Globus pallidus (tissue), 1 donor: ENCODE data around the gene CDC20.

ENCODE experiments used
- DNase-seq: peaks from one replicate; pipeline ENCODE4 v3.0.0-alpha.2; 2015; ENCODE audit warnings: low spot score

Gene CDC20

DNA sequence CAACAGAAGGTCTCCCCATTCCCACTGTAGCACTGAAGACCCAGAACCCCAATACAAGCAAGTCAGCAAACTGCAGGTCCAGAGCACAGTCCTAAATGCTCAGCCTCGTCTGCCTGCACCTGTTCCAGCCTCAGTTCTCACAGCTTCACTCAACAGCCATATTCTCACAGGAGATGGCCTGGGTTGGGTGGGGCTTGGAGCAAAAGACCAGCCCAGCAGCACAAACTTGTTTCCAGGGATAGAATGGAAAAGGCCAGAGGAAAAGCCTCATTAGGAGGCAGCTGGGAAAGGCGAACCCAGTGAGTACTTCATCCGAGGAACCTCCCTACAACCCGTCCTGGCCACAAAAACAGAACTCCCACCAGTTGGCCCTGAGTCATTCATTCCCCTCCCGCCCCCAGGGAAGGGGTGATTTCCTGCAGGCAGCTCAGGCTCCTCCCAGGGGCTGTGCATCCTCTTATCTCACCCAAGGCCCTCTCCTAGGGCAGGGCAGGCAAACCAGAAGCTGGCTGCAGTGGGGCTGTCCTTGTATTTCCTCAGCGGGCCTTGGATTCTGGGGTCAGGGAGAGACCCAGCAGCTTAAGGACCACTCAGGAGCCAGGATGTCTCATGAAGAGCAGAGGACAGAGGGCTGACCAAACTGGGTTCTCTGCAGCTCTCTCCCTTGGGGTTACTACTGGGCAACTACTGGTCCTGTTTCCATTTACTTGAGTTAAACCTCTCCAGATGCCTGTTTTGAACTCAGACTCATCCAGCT is 28.6 kb upstream of the CDC20 start:
- DNase-seq, result no peak

DNA sequence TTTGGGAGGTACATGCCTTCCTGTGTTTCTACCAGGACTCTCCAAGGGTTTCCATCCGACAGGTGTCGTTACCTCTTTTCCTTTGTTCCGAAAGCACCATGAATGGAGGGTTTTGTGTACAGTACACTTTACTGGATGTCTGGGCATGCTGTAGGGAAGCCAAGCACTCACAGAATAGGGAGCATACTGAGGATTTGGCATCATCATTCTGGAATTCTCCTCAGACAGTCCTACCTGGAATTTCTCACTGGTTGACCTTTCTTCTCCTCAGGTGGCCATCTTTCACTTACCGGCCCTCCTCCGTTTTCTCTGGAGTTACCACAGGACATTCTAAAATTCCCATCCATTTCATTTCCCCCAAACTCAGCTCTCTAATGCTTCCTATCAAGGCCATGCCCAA is 27.1 kb upstream of the CDC20 start:
- DNase-seq, result no peak

DNA sequence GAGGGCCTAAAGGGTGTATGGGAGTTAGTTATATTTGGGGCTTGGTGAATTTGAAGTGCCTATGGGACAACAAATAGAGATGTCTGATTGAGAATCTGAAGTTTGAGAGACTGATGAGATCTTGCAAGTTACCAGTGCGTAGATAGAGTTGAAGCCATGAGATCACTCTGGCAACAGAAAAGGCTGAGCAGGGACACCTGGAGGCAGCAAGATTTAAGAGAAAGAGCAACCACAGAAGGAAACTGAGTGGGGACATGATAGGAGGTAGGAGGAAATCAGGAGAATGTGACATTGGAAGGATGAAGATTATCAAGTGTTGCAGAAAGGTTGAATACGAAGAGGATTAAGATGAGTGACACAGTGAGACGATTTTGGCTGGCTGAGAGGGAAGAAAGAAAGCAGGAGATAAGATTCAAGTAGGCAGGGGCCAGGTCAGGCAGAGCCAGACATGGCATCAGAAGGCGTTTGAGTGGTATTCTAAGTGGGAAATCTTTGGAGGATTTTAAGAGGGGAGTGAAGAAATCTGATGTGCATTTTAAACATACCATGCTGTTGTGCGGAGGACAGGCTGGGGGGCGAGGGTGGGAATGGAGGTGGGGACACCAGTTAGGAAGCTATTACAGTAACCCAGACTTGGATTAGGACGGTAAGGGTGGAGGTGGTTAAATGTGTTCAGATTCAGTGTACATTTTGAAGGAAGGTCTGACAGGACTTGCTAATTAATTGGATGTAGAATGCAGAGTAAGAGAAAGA is 24.2 kb upstream of the CDC20 start:
- no peak for DNase-seq

DNA sequence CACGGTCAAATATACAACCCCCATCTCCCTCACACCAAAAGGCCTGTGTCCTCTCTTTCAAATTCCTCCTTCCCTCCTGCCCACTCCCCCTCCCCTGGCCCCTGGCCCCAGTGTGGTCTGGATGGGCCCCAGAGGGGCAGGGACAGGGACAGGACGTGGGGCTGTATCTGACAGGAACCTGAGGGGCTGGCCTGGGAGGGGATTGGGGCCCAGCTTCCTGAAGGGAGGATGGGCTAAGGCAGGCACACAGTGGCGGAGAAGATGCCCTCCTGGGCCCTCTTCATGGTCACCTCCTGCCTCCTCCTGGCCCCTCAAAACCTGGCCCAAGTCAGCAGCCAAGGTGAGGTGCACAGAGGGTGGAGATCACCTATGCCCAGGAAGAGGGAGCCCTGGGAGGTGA is 21.2 kb upstream of the CDC20 start, which contains the start of gene MPL:
TSS of gene MPL (plus strand) at position 231 of the 400 bp plus-strand sequence. CDS start at position 262, 31 bp downstream.
- no peak for DNase-seq

DNA sequence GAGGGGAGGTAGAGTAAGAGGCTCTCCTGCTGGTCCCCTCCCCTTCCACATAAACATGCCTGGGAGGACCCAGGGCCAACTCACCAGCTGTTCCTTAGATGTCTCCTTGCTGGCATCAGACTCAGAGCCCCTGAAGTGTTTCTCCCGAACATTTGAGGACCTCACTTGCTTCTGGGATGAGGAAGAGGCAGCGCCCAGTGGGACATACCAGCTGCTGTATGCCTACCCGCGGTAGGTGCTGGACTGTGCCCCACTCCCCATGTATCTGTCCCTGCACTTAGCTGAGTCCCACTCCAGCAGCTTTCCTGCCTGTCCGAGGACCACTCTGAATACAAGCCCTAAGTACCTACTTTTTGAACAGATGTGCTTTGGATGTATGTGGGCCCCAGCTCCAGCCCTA is 20.8 kb upstream of the CDC20 start:
- DNase-seq, result no peak

DNA sequence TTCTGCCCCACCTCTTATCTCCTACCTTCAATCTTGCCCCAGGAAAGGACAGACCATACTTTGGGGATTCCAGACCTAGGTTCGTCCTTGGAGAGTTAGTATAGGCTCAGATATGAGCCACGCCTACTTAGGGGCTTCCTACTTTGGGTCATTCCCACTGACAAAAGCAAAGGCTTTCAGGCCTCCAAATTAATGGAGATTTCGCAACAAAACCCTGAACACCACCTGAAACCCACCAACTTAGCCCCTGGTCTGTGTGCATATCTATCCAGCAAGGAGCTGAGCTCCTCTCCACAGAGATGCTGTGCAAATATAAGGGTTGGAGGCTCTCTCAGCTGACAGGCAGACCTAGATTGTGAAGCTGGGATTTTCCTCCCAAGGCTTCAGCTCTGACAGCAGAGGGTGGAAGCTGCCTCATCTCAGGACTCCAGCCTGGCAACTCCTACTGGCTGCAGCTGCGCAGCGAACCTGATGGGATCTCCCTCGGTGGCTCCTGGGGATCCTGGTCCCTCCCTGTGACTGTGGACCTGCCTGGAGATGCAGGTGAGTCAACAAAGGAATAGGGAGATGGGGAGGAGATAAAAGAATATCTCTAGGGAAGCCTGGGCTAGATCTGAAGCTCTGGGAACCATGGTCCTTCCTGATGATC is 19.1 kb upstream of the CDC20 start:
- no peak for DNase-seq

DNA sequence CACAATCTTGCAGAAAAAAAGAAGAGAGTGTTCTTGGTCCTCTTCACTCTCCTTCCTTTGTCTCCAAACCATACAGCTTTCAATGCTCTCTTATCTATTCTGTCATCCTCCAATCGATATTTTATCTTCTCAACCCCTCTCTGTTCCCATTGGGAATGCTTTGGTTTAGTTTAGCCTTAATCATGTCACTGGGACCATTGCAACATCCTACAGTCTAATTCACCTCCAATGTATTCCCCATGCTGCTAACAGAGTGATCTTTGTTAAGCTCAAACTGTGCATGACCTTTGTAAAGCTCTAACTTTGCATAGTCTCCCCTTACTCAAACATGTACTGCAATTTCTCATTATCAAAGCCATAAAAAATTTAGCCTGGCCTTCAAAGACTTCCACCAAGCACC is 18.2 kb upstream of the CDC20 start:
- no peak for DNase-seq

DNA sequence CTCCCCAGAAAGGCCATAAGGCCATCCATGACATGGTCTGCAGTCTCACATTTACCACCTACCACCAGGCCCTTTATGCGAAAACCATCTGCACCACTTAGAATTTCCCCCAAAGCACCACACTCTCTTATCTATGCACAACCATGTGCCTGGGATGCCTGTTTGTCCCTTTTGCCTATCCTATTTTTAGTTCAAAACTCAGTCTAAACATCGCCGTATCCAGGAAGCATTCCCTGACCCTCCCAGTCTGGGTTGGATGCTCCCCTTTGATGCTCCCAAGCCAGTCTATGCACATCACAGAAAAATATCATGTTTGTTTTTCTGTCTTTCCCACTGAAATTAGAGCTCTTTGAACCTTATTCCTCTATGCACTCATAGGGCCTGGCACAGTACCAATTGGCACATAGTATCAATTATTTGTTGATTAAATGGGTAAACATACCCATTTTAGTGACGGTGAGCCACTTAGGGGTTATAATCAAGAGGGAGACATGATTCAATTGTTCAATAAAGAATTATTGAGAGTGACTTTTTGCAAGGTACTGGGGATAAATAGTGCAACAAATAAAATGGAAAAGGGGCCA is 14.4 kb upstream of the CDC20 start:
- DNase-seq, result no peak

DNA sequence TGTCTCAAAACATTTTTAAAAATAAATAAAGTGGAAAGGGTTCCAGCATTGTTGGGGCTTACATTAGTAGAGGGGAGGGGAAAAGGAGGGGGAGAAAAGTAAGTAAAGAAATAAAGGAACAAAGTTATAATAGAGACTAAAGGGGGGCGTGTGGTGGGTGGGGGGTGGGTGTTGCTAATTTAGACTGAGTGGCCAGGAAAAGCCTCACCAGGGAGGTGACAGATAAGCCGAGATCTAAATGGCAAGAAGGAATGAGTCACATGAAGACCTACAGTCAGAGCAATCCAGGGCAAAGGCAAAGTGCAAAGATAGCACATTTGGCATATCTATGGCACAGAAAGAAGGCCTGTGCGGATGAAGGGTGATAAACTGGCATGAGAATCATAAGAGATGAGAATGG is 13.7 kb upstream of the CDC20 start:
- DNase-seq, result no peak

DNA sequence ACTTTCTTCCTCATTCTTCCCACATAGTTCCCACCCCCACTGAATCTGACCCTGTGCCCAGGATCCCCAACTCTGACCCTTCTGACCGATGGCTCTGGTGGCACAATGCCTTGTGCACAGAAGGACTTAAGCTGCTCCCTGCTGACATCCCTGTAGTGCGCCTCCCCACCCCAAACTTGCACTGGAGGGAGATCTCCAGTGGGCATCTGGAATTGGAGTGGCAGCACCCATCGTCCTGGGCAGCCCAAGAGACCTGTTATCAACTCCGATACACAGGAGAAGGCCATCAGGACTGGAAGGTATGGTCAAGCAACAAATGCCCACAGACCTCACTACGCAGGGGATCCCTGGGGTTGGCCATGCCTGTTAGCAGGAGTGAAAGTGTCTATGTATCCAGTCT is 12.1 kb upstream of the CDC20 start:
- DNase-seq, result no peak

DNA sequence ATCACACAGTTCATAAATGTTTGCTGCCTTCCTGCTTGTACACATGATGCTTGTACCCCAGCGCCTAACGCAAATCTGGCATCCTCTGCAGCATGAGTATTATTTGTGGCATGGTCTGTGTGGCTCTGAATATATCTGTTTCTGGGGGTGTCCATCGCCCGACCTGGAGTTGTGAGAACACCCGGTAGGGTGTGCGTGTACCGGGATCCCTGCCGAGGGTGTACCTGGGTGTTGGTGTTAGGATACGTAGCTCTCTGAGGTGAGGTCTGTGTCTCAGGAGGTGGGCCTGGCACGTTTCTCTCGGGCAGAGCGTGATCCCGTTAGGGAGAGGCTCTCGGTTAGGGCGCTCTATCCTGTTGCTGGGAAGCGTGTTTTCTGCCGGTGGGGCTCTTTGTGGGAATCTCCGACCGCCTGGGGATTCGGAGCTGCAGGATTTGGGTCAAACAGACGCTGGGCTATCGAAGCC is 10.4 kb upstream of the CDC20 start:
- DNase-seq, result no peak

DNA sequence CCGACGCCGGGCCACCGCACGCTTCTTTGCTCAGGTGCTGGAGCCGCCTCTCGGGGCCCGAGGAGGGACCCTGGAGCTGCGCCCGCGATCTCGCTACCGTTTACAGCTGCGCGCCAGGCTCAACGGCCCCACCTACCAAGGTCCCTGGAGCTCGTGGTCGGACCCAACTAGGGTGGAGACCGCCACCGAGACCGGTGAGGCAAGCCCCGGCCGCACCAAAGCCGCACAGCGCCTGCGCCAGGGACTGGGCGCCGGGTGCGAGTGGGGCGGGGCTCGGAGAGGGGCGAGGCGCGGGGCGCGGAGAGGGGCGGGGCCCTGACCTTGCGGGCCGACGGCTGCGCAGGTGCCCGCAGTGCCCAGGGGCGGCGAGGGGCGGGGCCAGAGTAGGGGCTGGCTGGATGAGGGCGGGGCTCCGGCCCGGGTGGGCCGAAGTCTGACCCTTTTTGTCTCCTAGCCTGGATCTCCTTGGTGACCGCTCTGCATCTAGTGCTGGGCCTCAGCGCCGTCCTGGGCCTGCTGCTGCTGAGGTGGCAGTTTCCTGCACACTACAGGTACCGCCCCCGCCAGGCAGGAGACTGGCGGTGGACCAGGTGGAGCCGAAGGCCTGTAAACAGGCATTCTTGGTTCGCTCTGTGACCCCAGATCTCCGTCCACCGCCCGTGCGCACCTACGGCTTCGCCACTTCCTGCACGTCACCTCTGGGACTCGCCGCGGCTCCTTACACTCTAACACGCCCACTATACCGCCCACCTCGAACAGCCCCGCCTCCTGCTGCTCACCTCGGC is 9.8 kb upstream of the CDC20 start:
- peak; percentile 60 for DNase-seq

DNA sequence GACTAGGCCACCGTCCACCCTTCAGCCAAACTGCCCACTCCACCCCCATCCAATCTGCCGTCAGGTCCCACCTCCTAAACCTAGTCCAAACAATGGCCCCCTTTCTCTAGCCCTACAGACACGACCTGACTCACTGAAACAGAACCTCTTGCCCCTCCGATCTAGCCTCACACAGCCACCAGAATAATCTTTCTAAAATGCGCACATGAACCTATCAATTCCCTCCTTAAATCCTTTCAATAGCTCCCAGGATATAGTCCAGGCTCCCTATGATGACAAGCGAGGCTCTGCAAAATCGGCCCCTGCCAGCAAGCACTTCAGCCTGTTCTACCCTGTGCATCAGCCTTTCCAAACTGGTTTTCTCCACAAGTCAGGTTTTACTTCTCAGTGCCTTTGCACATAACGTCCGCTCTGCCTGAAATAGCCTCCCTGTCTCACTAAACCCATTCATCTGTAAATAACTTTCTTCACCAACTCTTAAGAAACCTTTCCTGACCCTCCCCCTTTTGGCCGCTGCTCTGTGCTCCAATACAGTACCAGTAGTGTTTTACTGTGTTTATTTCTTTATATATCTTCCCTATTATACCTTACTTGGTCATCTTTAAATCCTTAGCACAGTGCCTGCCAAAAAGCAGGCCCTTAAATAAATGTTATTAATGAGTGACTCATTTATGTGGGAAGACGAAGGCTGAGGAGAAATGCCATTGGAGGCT is 9.0 kb upstream of the CDC20 start:
- no peak for DNase-seq

DNA sequence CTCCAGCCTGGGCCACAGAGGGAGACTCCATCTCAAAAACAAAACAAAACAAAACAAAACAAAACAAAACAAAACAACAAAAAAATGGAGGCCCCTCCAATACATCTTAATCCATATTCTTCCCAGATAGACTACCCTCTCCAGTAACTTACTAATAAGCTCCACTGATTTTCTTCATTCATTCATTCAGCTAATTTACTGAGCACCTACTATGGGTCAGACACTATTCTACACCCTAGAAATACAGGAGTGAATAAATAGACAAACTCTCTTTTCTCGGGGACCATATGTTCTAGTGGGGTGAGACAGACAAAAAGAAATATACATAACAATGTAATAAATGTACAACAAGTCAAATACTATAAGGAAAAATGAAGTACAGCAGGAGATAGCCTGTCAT is 7.8 kb upstream of the CDC20 start:
- DNase-seq, result no peak

DNA sequence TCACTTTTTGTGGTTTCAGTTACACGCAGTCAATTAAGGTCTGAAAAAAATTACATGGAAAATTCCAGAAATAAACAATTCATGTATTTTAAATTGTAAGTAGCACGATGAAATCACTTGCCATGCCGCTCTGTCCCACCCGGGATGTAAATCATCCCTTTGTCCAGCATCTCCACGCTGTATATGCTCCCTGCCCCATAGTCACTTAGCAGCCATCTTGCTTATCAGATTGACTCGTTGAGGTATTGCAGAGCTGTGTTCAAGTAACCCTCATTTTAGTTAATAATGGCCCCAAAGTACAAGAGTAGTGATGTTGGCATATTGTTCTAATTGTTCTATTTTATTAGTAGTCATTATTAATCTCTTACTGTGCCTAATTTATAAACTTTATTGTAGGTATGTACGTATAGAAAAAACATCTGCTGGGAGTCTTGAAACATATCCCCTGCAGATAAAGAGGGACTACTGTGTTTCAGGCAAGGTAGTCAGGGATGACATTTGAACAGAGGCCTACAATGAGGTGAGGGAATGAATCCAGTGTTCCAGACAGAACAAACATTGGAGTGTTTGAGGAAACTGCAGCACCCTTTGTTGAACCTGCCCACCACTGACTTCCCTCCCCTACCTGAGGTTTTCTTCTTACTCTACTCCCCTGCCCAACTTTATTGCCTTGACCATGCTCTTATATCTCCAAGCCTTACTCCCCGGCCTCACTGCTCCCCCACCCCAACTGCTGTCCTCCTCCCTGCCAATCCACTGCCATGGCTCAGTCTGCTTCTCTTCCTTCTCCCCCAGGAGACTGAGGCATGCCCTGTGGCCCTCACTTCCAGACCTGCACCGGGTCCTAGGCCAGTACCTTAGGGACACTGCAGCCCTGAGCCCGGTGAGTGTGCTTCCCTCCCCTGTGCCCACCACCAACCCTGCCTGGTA is 7.1 kb upstream of the CDC20 start:
- no peak for DNase-seq

DNA sequence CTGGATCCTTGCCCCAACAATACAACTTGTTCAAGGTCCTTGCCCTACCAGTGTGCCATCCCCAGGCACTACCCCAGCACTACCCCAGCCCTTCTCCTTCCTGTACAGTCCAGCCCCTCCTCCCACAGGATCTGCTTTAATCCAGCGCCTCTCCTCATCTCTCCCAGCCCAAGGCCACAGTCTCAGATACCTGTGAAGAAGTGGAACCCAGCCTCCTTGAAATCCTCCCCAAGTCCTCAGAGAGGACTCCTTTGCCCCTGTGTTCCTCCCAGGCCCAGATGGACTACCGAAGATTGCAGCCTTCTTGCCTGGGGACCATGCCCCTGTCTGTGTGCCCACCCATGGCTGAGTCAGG is 6.5 kb upstream of the CDC20 start:
- DNase-seq, result no peak

DNA sequence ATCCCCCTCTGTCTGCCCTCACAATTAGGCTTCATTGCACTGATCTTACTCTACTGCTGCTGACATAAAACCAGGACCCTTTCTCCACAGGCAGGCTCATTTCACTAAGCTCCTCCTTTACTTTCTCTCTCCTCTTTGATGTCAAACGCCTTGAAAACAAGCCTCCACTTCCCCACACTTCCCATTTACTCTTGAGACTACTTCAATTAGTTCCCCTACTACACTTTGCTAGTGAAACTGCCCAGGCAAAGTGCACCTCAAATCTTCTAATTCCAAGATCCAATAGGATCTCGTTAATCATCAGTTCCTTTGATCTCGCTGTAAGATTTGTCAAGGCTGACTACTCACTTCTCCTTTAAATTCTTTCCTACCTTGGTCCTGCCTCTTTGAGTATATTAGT is 5.9 kb upstream of the CDC20 start:
- DNase-seq, result no peak

DNA sequence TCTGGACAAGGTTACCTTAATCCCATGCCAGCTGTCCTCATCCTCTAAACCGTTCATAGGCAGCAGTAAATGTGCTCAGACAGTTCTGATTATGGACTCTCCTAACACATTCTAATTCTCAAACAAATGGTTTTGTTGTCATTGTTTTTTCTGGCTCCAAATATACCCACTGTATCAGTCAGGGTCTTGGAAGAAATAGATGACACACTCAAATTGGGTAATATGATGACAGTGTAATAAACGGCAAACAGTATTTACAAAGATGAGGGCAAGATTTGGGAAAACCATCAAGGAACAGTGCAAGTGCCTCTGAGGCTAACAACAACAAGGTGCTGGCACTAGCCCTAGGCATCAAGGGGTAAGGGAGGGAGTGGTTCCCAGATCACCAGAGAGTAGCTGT is 4.3 kb upstream of the CDC20 start:
- DNase-seq, result no peak

DNA sequence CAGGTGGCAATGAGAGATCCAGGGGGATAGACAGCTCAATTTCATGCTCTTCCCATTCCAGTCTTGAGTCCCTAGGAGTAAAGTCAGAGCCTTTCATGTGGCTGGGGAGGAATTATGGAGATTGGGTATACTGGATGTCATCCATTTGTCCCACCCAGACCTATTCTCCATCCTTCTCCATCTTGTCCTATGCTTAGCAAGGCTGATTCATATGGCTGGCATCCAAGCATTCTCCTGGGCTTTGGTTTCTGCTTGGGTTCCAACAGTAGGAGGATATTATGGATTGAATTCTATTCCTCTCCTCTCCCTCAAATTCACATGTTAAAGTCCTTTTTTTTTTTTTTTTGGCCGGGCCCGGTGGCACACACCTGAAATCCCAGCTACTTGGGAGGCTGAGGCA is 3.8 kb upstream of the CDC20 start:
- DNase-seq, result no peak

DNA sequence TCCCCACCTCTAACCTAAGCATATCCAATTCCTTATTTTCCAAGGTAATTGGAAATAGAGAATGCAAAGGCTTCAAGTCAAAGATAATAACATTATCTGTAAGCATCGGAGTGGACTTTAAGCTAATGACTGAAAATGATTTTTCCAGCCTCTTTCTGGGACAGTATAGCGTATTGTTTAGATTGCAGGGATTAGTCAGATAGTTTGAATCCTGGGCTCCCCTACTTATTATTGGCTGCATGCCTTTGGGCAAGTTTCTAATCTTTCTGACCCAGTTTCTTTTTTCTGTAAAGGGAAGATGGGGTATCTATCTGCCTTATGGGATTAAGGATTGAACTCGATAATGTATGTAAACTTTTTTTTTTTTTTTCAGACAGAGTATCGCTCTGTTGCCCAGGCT is 1.5 kb upstream of the CDC20 start:
- DNase-seq, result no peak
